Hematopoietic multipotent progenitor cell treated with erythropoietin and hydrocortisone succinate and interleukin-3 and kit ligand, for 4 days (in vitro differentiated cells): Measurements from ENCODE around the gene INO80C.

ENCODE experiments used
- DNase-seq: peaks from one replicate; pipeline ENCODE4 v3.0.0-alpha.2; 2015

INO80C gene

DNA sequence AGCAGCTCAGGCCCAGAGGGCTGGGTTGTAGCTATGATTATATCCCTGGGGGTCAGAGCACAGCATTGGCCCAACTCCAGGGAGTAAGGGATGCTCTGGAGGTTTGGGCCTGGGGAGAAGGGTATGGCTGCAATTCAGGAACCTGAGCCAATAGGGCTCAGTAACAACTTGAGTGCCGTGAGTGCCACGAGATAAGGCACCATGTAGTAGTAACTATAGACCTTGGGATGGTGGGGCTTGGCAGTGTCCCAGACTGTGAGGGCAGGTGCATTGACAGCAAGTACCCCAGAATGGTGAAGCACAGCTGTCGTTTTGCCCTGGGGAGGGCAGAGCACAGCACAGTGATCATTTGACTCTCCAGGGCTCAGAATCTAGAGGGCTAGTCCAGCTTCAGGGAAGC is 75.5 kb downstream of the INO80C start:
- DNase-seq = no peak

DNA sequence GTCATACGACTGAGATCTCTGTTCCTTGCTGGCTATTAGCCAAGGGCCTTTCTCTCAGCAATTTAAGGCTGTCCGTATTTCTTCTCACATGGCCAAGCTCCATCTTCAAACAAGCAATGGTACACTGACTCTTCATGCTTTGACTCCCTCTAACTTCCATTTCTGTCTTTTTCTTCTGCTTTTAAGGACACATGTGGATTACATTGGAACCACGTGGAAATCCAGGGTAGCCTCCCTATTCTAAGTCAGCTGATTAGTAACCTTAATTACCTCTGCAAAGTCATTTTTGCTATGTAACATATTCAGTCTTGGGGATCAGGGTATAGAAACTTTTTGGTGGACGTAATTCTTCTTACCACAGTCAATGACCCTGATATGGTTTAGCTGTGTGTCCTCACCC is 79.2 kb downstream of the INO80C start:
- no peak for DNase-seq
